ENCODE results near the gene CREBRF. TPM values are rescaled to one million over a fixed set of nuclear protein-coding genes. Genes with fewer than 3 reads are reported as not detected.

CREBRF gene
- total RNA-seq, 1 experiment from 2014 or later, result 12.3 TPM

DNA sequence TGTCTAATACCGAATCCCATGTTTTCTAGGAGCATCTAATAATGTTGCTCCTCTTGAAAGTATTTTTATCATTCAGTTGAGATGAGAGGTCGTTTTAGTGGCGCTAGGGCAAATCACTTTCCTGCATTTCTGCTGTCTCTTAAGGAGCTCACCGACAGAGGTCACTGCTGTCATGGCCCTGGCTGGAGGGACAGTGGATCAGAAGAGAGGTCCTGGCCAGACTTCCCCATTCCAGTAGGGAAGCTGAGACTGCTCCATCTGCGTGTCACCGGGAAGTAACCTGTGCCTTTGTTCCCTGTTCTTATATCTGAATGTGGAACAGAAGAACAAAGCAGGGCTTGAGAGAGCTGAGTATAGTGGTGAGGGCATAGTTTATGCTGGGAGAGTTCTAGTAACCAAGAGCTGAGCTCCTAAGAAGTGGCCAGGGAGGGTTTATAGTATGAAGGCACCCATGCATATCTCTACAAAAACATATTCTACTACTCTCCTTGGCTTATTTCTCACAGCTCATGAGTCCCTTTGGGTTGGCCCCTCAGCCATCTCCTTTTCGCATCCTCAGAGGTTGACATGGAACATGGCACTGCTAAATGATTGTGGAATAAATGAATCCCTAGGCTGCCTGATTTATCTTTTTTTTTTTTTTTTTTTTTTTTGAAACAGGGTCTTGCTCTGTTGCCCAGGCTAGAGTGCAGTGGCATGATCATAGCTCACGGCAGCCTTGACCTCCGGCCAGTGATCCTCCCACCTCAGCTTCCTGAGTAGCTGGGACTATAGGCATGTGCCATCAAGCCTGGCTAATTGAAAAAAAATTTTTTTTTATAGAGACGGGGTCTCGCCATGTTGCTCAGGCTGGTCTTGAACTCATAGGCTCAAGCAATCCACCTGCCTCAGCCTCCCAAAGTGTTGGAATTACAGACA lies 45.3 kb upstream of the CREBRF start:
- peak; percentile 39 to 45 for DNase-seq
- CTCF ChIA-PET, result interaction anchor here (0.5 to 1.3 kb wide), 9 partner anchors 10 to 134 kb away, joined by 3 to 8 read pairs (median 4); partner anchors contain the start of genes ATP6V0E1 and BNIP1
- Mint-ChIP-seq H3K36me3 (ENCODE audit: insufficient read depth, unreplicated experiment) (peaks cover 23% of the 10 kb centered on the region), H3K4me3 (ENCODE audit: unreplicated experiment) (no peak overlapping the region), H3K27ac (ENCODE audit: unreplicated experiment) (no peak overlapping the region), H3K9me3 (ENCODE audit: unreplicated experiment) (no peaks in the 10 kb centered on the region), H3K4me1 (ENCODE audit: low read depth, unreplicated experiment) (peaks cover 12% of the 10 kb centered on the region), H3K27me3 (ENCODE audit: insufficient read depth, unreplicated experiment) (no peaks in the 10 kb centered on the region)
- Histone ChIP-seq H3K9me3 (no peaks in the 10 kb centered on the region), H3K27me3 (replicated peaks; ENCODE audit: control insufficient read depth, insufficient read depth, low read length) (no peaks in the 10 kb centered on the region), H3K4me3 (ENCODE audit: low read depth, low read length) (no peak overlapping the region), H3K36me3 (ENCODE audit: control insufficient read depth, insufficient read depth, low read length) (no peaks in the 10 kb centered on the region), H3K4me1 (no peaks in the 10 kb centered on the region)
- no TSS peak for BruUV-seq (replicated peaks)
- POLR2A ChIA-PET, result no interaction called here
- intact Hi-C loops (cut with micrococcal nuclease; ENCODE audit: unreplicated experiment), result loop anchor here (5.0 kb wide), 1 partner anchor 46 kb away; the partner anchor contains the start of gene CREBRF
- peak in 1 of 2 experiments; percentile 42 for TF ChIP-seq CTCF (IDR thresholded peaks at IDR 0.05; ENCODE audit: insufficient read depth in 1 of 2, low read depth in 1 of 2, low read length in 1 of 2, severe bottlenecking in 1 of 2, unreplicated experiment in 1 of 2)

GRCh38 chr5:173011566-173011965 lies 44.6 kb upstream of the CREBRF start:
- intact Hi-C loops (cut with micrococcal nuclease; ENCODE audit: unreplicated experiment), result loop anchor here (5.0 kb wide), 1 partner anchor 46 kb away; the partner anchor contains the start of gene CREBRF
- Mint-ChIP-seq H3K27ac (ENCODE audit: unreplicated experiment) (peak overlapping the region; percentile 19), H3K4me3 (ENCODE audit: unreplicated experiment) (no peak overlapping the region), H3K36me3 (ENCODE audit: insufficient read depth, unreplicated experiment) (peaks cover 31% of the 10 kb centered on the region), H3K4me1 (ENCODE audit: low read depth, unreplicated experiment) (peaks cover 19% of the 10 kb centered on the region), H3K9me3 (ENCODE audit: unreplicated experiment) (no peaks in the 10 kb centered on the region), H3K27me3 (ENCODE audit: insufficient read depth, unreplicated experiment) (no peaks in the 10 kb centered on the region)
- no peaks in the 10 kb centered on the region for H3K9me3 ChIP-seq
- no peaks in the 10 kb centered on the region for H3K36me3 ChIP-seq (ENCODE audit: control insufficient read depth, insufficient read depth, low read length)
- BruUV-seq (replicated peaks), result no TSS peak
- no peak for DNase-seq
- no peaks in the 10 kb centered on the region for H3K27me3 ChIP-seq (replicated peaks; ENCODE audit: control insufficient read depth, insufficient read depth, low read length)
- H3K4me1 ChIP-seq, result no peaks in the 10 kb centered on the region; the same call in 1 of the 2 replicates
- H3K4me3 ChIP-seq (ENCODE audit: low read depth, low read length), result no peak overlapping the region
- CTCF ChIA-PET, result interaction anchor here (0.7 kb wide), 2 partner anchors 16 to 305 kb away, joined by 3 to 4 read pairs; no protein-coding TSS in a partner anchor
- TF ChIP-seq CTCF (IDR thresholded peaks at IDR 0.05; ENCODE audit: insufficient read depth in 1 of 2, low read depth in 1 of 2, low read length in 1 of 2, severe bottlenecking in 1 of 2, unreplicated experiment in 1 of 2), result no peak
- POLR2A ChIA-PET, result no interaction called here

DNA sequence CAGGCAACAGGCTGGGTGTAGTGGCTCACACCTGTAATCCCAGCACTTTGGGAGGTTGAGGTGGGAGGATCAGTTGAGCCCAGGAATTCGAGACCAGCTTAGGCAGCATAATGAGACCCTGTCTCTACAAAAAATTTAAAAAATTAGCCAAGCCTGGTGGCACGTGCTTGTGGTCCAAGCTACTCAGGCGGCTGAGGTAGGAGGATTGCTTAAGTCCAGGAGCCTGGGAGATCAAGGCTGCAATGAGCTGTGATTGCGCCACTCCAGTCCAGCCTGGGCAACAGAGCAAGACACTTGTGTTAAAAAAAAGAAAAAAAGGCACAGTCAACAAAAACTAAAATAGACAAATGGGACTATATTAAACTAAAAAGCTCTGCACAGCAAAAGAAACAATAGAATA lies 43.3 kb upstream of the CREBRF start:
- ChIA-PET CTCF (interaction anchor here (0.6 kb wide), 1 partner anchor 19 kb away, joined by 3 read pairs; no protein-coding TSS in a partner anchor), POLR2A (no interaction called here)
- Histone ChIP-seq H3K27me3 (replicated peaks; ENCODE audit: control insufficient read depth, insufficient read depth, low read length) (no peaks in the 10 kb centered on the region), H3K4me3 (ENCODE audit: low read depth, low read length) (no peak overlapping the region), H3K4me1 (no peaks in the 10 kb centered on the region; the same call in 1 of the 2 replicates), H3K9me3 (no peaks in the 10 kb centered on the region), H3K36me3 (ENCODE audit: control insufficient read depth, insufficient read depth, low read length) (no peaks in the 10 kb centered on the region)
- Mint-ChIP-seq H3K4me3 (ENCODE audit: unreplicated experiment) (no peak overlapping the region), H3K27me3 (ENCODE audit: insufficient read depth, unreplicated experiment) (no peaks in the 10 kb centered on the region), H3K9me3 (ENCODE audit: unreplicated experiment) (no peaks in the 10 kb centered on the region), H3K27ac (ENCODE audit: unreplicated experiment) (no peak overlapping the region), H3K4me1 (ENCODE audit: low read depth, unreplicated experiment) (peaks cover 23% of the 10 kb centered on the region), H3K36me3 (ENCODE audit: insufficient read depth, unreplicated experiment) (peaks cover 38% of the 10 kb centered on the region)
- DNase-seq, result no peak
- TF ChIP-seq CTCF (IDR thresholded peaks at IDR 0.05; ENCODE audit: insufficient read depth in 1 of 2, low read depth in 1 of 2, low read length in 1 of 2, severe bottlenecking in 1 of 2, unreplicated experiment in 1 of 2), result no peak
- intact Hi-C loops (cut with micrococcal nuclease; ENCODE audit: unreplicated experiment), result loop anchor here (5.0 kb wide), 1 partner anchor 44 kb away; the partner anchor contains the start of gene CREBRF
- BruUV-seq (replicated peaks), result no TSS peak
